Femur (tissue), 1 donor: ENCODE data around the gene LRRN3.

Source experiments
- DNase-seq: peaks from one replicate; pipeline ENCODE4 v3.0.0-alpha.2; 2017

LRRN3 gene

GRCh38 chr7:111080495-111081105 lies 10.3 kb upstream of the LRRN3 start:
- DNase-seq = no peak

- no peak for DNase-seq
These were observed 9.2 kb upstream of the LRRN3 start for GRCh38 chr7:111081546-111082267.

- DNase-seq = no peak
These were observed 8.6 kb upstream of the LRRN3 start for GRCh38 chr7:111082351-111082750.

- no peak for DNase-seq
These were observed 7.5 kb upstream of the LRRN3 start for GRCh38 chr7:111083413-111083812.

- no peak for DNase-seq
These were observed 5.6 kb upstream of the LRRN3 start for GRCh38 chr7:111085356-111085755.

- no peak for DNase-seq
These were observed 4.4 kb upstream of the LRRN3 start for GRCh38 chr7:111086532-111086931.

- no peak for DNase-seq
These were observed 2.6 kb upstream of the LRRN3 start for GRCh38 chr7:111088328-111088727.

- no peak for DNase-seq
These were observed 1.0 kb upstream of the LRRN3 start for GRCh38 chr7:111089822-111090426.

GRCh38 chr7:111091593-111092358 lies 849 bp downstream of the LRRN3 start:
- no peak for DNase-seq

GRCh38 chr7:111092406-111093236 lies 1.7 kb downstream of the LRRN3 start:
- DNase-seq = no peak

- DNase-seq = no peak
These were observed 2.6 kb downstream of the LRRN3 start for GRCh38 chr7:111093496-111093895.

- no peak for DNase-seq
These were observed 3.5 kb downstream of the LRRN3 start for GRCh38 chr7:111094419-111094818.

- no peak for DNase-seq
These were observed 6.1 kb downstream of the LRRN3 start for GRCh38 chr7:111096997-111097396.

GRCh38 chr7:111098011-111098925 lies 7.3 kb downstream of the LRRN3 start:
- peak; percentile 27 for DNase-seq

GRCh38 chr7:111098926-111099250 lies 8.0 kb downstream of the LRRN3 start:
- no peak for DNase-seq

- DNase-seq = no peak
These were observed 11.1 kb downstream of the LRRN3 start for GRCh38 chr7:111101856-111102646.

GRCh38 chr7:111103136-111103535 lies 12.2 kb downstream of the LRRN3 start:
- DNase-seq = no peak

GRCh38 chr7:111103678-111104274 lies 12.8 kb downstream of the LRRN3 start:
- no peak for DNase-seq

GRCh38 chr7:111104710-111105109 lies 13.8 kb downstream of the LRRN3 start:
- no peak for DNase-seq

- DNase-seq = no peak
These were observed 14.3 kb downstream of the LRRN3 start for GRCh38 chr7:111105269-111105668.
